Breast epithelium (tissue), 4 donors: ENCODE results near the gene C1R. TPM values are rescaled to one million over a fixed set of nuclear protein-coding genes. Genes with fewer than 3 reads are reported as not detected.

Experiments used
- DNase-seq, 2 donors: peaks; one replicate each; pipeline ENCODE4 v3.0.0-alpha.2; 2019; ENCODE audit warnings: low spot score in 2 of 2
- H3K27ac ChIP-seq, 2 donors: fragments of 200-600 bp; sonication (generic) in 1 of 2; one replicate each; pipeline ENCODE4 v1.5.1; 2016 to 2019; ENCODE audit warnings: mild to moderate bottlenecking in 1 of 2
- H3K27me3 ChIP-seq, 2 donors: fragments of 200-600 bp; sonication (generic) in 1 of 2; one replicate each; pipeline versions ENCODE4 v1.5.1 to v1.6.0; 2017 to 2019; ENCODE audit warnings: control low read depth in 1 of 2, mild to moderate bottlenecking in 1 of 2
- H3K36me3 ChIP-seq: fragments of 200-600 bp; one replicate; pipeline ENCODE4 v1.5.1; 2019
- H3K4me1 ChIP-seq, 2 donors: fragments of 200-600 bp; sonication (generic); one replicate each; pipeline ENCODE4 v1.5.1; 2016 to 2019; ENCODE audit warnings: control low read depth in 1 of 2
- H3K4me3 ChIP-seq, 3 donors: fragments of 200-600 bp; sonication (generic); 1 replicate in 2 of 3; 2 replicates in 1 of 3; pipeline ENCODE4 v1.5.1; 2016 to 2019; ENCODE audit warnings: mild to moderate bottlenecking in 3 of 3, moderate library complexity in 2 of 3
- H3K9me3 ChIP-seq, 2 donors: fragments of 200-600 bp; sonication (generic) in 1 of 2; one replicate each; pipeline ENCODE4 v1.5.1; 2016 to 2019; ENCODE audit warnings: control low read depth in 1 of 2
- POLR2A ChIP-seq: fragments of 450-650 bp; IDR thresholded peaks from one replicate; pipeline ENCODE4 v1.6.1; 2016; ENCODE audit warnings: antibody characterized with exemption, mild to moderate bottlenecking, moderate library complexity
- POLR2AphosphoS5 ChIP-seq, 3 donors: sonication (generic); formaldehyde crosslinking; IDR thresholded peaks; one replicate each; pipeline ENCODE4 v1.6.1; 2017; ENCODE audit warnings: antibody characterized with exemption in 3 of 3
- intact Hi-C: fragments of 100-400 bp; cut with DNase I; formaldehyde crosslinking; loops from one replicate; pipeline ENCODE4 v1.15.1; 2023; ENCODE audit warnings: low total_unique reads
- total RNA-seq, 3 donors: library from RNA; depleted of rRNA; stranded (reverse); fragments of >200 nt; gene quantifications; one replicate each; pipeline ENCODE4 v1.1.0, GENCODE V29; 2016
- TF ChIP-seq, protein P1 (sequence below), 3 donors: fragments of 450-650 bp; IDR thresholded peaks; one replicate each; pipeline ENCODE4 v1.5.1; 2016 to 2017; ENCODE audit warnings: antibody characterized with exemption in 3 of 3, mild to moderate bottlenecking in 3 of 3, moderate library complexity in 3 of 3

The C1R gene
- 100 to 1,000 TPM; 302 to 773 (median 582) TPM for total RNA-seq

DNA sequence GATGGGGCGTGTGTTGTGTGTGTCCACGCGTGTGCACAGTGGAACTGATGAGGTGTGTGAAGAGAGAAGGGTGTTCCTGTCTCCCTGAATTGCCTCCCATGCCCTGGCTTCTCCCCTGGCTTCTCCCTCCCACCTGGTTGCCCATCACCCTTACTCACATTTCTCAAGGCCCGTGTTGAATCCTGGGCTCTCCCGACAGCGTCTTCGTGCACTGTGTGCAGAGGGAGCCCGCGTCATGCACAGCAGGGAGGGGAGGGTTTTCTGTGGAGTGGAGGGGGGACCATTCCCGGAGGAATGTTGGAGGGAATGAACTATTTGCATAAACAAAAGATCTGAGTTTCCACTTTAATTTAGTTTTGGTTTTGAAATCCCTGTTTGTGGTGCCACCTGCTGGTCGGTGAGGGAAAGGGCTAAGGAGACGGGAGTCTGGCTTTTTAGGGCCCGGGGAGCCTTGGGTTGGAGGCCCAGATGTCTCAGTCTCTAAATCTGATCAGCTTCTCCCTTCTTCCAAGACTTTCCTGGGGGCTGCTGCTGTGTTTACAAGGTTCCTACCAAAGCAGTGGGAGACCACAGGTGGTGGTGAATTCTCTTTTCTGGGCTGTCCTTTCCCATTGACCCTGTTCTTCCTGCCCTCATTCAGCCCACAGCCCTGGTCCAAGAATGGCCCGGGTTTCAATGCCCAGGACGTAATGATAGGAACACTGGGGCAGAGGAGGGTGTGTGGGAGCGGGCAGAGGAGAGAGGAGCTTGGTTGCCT is at the start of gene C1R:
C1R (minus strand) TSS at position 217 of the 757 bp plus-strand sequence; CDS start at position 160, 57 bp downstream.
- peak; percentile 69 to 72 for DNase-seq
- peaks cover 2 to 8% of the 10 kb centered on the region in 2 donors for H3K4me1 ChIP-seq
- intact Hi-C loops, result no loop called here

DNA sequence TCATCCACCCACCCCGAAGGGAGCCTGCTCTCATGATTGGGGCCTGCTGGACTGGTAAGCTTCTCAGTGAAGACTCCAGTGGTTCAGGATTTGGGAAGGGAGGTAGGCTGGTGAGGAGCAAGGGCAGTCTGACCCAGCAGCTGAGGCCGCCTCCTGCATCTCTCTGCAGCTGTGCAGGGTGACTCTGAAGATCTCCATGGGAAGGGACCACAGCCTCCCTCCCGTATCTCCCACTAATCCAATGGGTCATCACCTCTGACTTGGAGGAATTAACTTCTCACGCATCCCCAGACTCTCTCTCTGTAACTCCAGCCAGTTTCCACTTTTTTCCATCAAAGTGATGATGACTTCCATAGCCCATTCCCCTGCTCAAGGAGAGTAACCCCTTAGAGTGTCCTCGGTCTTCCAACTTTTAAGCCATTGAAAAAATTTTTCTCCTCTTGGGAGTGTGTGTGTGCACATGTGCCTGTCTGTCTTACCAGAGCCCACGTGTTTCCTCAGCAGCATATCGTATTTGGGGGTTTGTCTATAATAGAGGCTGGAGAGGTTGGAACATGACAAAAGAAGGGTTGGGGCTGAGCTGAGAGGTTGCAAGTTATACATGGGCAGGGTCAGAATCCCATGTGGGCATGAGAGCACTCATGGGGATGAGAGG is 49.2 kb upstream of the C1R start:
- no peak for DNase-seq
- Histone ChIP-seq H3K4me1 (no peaks in the 10 kb centered on the region), H3K27ac (no peak overlapping the region), H3K4me3 (no peak overlapping the region), H3K36me3 (no peaks in the 10 kb centered on the region), H3K9me3 (no peaks in the 10 kb centered on the region), H3K27me3 (no peaks in the 10 kb centered on the region)
- intact Hi-C loops, result no loop called here
- TF ChIP-seq, protein P1, sequence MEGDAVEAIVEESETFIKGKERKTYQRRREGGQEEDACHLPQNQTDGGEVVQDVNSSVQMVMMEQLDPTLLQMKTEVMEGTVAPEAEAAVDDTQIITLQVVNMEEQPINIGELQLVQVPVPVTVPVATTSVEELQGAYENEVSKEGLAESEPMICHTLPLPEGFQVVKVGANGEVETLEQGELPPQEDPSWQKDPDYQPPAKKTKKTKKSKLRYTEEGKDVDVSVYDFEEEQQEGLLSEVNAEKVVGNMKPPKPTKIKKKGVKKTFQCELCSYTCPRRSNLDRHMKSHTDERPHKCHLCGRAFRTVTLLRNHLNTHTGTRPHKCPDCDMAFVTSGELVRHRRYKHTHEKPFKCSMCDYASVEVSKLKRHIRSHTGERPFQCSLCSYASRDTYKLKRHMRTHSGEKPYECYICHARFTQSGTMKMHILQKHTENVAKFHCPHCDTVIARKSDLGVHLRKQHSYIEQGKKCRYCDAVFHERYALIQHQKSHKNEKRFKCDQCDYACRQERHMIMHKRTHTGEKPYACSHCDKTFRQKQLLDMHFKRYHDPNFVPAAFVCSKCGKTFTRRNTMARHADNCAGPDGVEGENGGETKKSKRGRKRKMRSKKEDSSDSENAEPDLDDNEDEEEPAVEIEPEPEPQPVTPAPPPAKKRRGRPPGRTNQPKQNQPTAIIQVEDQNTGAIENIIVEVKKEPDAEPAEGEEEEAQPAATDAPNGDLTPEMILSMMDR (IDR thresholded peaks at IDR 0.05), result no peak
- no peak for TF ChIP-seq POLR2AphosphoS5 (IDR thresholded peaks at IDR 0.05)

More for the DNA sequence above, at the start of gene C1R:
- Histone ChIP-seq H3K27ac (peak within 1 kb of the TSS; percentile 88 to 98), H3K27me3 (no peaks in the 10 kb centered on the region), H3K36me3 (no peaks in the 10 kb centered on the region), H3K9me3 (no peaks in the 10 kb centered on the region), H3K4me3 (peak within 1 kb of the TSS; percentile 55 to 77 (median 63))
- TF ChIP-seq POLR2AphosphoS5 (IDR thresholded peaks at IDR 0.05) (peak; percentile 75 to 95 (median 86)), POLR2A (peak; percentile 20)
- TF ChIP-seq, protein P1 (IDR thresholded peaks at IDR 0.05), result peak; percentile 90 to 92 (median 92)

DNA sequence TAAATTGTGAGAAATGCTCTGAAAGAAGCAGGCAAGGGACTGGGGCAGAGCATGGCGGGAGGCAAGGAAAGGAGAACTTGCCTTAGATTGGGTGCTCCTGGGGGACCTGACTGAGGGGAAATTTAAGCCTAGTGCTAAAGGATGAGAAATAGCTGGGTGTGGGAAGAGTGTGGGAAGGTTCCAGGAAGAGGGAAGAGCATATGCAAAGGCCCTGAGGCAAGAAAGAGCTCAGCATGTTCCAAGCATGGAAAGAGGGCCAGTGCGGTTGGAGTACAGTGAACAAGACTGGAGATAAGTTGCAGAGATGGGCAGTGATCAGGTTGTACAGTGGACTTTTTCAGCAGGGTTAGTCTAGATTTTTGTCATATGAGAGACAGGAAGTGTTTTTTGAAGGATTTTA is 47.0 kb upstream of the C1R start:
- Histone ChIP-seq H3K36me3 (no peaks in the 10 kb centered on the region), H3K27ac (no peak overlapping the region), H3K4me1 (no peaks in the 10 kb centered on the region), H3K4me3 (no peak overlapping the region), H3K9me3 (no peaks in the 10 kb centered on the region), H3K27me3 (no peaks in the 10 kb centered on the region)
- intact Hi-C loops, result no loop called here
- TF ChIP-seq POLR2A (no peak), POLR2AphosphoS5 (IDR thresholded peaks at IDR 0.05) (no peak)
- TF ChIP-seq, protein P1 (IDR thresholded peaks at IDR 0.05), result no peak
- DNase-seq, result no peak

DNA sequence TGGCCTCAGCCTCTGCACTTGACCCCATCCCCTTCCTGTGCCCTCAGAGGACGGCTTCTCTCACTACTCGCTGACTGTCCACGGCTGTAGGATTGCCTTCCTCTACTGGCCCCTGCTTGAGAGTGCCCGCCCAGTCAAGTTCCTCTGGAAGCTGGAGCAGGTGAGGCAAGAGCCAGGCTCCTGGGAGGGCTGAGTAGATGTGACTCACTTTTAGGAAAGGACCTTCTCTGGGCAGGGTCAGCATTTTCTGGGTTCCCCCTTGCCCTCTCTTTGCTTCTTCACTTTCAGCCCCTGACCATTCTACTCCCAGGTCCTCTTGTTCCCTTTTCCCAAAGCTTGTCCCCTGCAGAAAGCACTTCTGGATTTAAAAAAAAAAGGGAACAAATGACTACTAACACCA is 45.7 kb upstream of the C1R start:
- intact Hi-C loops, result no loop called here
- no peak for DNase-seq
- Histone ChIP-seq H3K4me3 (no peak overlapping the region), H3K27me3 (no peaks in the 10 kb centered on the region), H3K27ac (no peak overlapping the region), H3K4me1 (no peaks in the 10 kb centered on the region), H3K9me3 (no peaks in the 10 kb centered on the region), H3K36me3 (no peaks in the 10 kb centered on the region)
- no peak for TF ChIP-seq POLR2A
- TF ChIP-seq, protein P1 (IDR thresholded peaks at IDR 0.05), result no peak
- TF ChIP-seq POLR2AphosphoS5 (IDR thresholded peaks at IDR 0.05), result no peak

DNA sequence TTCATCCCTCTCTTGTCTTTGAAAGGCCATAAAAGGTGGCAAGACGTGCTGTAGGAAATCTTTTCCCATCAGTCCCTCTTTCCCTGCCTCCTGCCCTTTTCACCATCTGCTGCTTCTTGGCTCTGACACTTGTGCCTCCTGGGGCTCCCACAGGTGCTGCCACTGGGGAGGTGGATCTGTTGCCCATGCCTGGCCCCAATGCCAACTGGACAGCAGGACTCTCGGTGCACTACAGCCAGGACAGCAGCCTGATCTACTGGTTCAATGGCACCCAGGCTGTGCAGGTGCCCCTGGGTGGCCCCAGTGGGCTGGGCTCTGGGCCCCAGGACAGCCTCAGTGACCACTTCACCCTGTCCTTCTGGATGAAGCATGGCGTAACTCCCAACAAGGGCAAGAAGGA is 44.4 kb upstream of the C1R start:
- Histone ChIP-seq H3K4me1 (no peaks in the 10 kb centered on the region), H3K4me3 (no peak overlapping the region), H3K36me3 (no peaks in the 10 kb centered on the region), H3K27me3 (no peaks in the 10 kb centered on the region), H3K27ac (no peak overlapping the region), H3K9me3 (no peaks in the 10 kb centered on the region)
- intact Hi-C loops, result no loop called here
- TF ChIP-seq POLR2AphosphoS5 (IDR thresholded peaks at IDR 0.05) (no peak), POLR2A (no peak)
- TF ChIP-seq, protein P1 (IDR thresholded peaks at IDR 0.05), result no peak
- no peak for DNase-seq
